DMS53 treated with DMSO at 0.1 percent for 48 hours (cell line): ENCODE results near the gene GANAB.
"Not testable (repeated sequence)": the region's sequence is repeated elsewhere in the genome, so short reads cannot be mapped to it uniquely, and the experiment has no call there.

ENCODE experiments used
- DNase-seq: peaks from one replicate; lab custom pipeline; 2025; ENCODE audit not compliant: unreplicated experiment; lab: John Stamatoyannopoulos, UW

The GANAB gene

DNA sequence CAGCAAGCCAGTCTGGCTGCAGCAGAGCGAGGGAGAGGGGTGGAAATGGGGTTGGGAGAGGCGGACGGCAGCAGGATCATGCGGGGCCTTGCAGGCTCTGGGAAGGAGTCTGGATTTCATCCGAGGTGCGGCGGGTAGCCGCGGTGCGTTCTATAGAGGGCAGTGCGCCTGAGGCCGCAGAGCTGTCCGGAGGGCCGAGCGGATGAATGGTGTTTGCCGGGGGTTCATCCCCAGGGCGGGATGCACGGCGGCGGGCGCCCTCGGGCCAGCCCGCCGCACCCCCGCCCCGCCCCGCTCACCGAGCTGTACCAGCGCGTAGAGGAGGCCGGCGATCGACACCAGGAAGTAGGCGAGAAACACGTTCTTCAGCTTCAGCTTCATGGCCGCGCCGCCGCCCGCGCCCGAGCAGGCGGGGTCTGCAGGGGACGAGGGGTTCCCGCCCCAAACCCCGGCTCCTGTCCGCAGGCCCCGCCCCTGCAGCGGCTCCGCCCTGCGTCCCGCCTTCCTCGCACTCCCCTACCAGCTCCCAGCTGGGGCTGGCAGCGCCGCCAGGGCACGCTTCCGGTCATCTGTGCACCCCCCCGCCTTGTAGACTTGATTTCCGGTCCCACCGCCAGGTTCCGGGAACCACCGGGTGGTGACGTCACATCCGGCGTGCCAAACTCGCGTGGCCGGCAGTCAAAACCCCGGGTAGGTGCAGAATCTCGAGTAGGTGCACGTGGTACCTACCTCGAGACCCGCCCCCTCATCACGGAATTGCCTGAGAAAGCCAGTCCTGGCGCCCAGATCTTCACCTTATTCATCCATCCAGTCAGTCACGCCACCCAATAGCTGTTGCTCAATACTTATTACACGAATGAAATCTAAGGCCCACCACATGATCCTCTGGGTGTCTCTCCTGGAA is 24.6 kb downstream of the GANAB start, which contains the start of gene B3GAT3:
B3GAT3 (minus strand) TSS at position 420 of the 904 bp plus-strand sequence; CDS start at position 381, 39 bp downstream.
- peak; percentile 98 for DNase-seq

- no peak for DNase-seq
Observed at GRCh38 chr11:62621027-62621566, 25.3 kb downstream of the GANAB start.

DNA sequence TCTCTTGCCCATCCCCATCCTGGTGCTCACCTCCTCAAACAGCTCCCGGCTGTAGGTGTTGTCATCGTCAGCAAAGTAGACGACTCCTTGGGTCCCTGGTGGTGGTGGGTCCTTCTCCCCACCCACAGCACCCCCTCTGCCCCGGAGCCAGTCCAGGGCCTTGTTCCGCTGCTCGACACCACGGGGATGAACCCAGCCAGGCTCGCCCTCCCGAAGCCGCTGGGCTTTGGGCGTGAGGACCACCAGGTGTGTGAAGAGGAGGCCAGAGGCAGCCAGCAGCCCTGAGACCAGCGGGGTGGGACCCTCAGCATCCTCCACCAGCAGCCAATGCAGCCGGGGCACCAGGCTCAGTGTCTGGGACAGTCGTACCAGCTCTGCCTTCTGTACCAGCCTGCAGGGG is 29.5 kb downstream of the GANAB start:
- not testable (repeated sequence) for DNase-seq

DNA sequence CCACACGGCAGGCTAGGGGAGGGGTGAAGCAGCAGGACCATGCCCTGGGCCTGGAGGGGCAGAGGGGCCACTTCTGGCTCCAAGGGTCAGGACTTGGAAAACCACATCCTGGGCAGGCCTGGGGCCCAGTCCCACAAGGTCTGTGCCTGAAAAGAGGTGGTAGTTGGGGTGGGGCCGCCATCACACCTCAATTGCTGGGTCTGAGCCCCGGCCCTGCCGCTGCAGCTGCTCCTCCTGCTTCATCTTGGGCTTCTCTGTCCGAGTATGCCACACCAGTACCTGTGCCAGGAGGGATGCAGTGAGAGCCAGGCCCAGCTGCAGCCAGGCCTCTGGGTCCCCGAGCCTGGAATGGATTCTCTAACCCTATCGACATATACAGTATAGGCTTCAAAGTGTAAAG is 30.9 kb downstream of the GANAB start:
- no peak for DNase-seq

- DNase-seq: peak; percentile 46
Observed at GRCh38 chr11:62614275-62614674, 32.1 kb downstream of the GANAB start.

DNA sequence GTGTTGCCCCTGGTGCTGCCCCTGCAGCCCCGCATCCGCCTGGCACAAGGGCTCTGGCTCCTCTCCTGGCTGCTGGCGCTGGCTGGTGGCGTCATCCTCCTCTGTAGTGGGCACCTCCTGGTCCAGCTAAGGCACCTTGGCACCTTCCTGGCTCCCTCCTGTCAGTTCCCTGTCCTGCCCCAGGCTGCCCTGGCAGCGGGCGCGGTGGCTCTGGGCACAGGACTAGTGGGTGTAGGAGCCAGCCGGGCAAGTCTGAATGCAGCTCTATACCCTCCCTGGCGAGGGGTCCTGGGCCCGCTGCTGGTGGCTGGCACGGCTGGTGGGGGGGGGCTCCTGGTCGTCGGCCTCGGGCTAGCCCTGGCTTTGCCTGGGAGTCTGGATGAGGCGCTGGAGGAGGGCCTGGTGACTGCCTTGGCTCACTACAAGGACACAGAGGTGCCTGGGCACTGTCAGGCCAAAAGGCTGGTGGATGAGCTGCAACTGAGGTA is 33.1 kb downstream of the GANAB start:
- DNase-seq: no peak

GRCh38 chr11:62612366-62613290 is 33.8 kb downstream of the GANAB start, which contains the start of the genes EML3 and ROM1:
TSS of gene EML3 (minus strand) at chr11:62612775. CDS start at chr11:62612457, 318 bp downstream.
TSS of gene ROM1 (plus strand) at chr11:62613257. CDS start at chr11:62613282, 25 bp downstream.
- DNase-seq: peak; percentile 51

GRCh38 chr11:62611705-62612365 is 34.6 kb downstream of the GANAB start:
- peak; percentile 10 for DNase-seq

DNA sequence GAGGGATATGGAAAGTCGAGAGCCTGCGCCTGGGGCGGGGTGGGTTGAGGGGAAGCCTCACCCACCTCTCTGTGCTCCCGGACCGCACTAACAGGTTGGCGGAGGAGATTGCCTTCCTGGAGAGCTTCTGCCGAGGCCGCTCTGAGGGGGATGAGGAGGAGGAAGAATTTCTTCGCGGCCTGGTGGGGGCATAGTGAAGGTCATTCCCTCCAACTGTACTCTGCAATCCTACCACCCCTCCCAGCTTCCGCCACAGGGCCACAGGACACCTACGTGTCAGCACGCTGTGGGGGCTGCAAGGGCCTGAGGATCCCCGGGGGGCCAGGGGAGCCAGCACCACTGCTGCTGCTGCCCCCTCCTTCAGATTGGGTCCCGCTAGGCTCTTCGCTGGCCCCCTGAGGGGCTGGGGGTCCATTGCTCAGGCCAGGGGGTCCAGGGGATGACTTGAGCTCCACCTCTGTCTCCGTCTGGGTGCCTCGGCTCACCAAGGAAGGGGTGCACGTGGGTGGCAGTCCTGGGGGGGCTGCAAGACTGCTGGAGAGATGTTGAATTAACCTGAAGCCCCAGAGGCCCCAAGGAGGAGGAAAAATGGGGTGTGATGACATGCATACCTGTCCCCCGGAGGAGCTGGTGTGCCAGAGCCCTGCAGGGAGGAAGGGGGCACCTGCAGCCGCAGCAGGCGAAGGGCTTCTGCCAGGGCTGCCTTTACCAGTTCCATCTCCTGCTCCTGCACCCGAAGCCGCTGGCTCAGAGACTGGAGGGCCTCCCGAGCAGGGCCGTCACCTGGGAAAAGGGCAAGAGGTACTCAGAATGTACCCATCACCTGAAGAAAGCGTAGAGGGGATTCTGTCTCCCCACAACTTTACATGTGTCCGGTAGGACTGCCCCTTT is 35.4 kb downstream of the GANAB start:
- no peak for DNase-seq

DNA sequence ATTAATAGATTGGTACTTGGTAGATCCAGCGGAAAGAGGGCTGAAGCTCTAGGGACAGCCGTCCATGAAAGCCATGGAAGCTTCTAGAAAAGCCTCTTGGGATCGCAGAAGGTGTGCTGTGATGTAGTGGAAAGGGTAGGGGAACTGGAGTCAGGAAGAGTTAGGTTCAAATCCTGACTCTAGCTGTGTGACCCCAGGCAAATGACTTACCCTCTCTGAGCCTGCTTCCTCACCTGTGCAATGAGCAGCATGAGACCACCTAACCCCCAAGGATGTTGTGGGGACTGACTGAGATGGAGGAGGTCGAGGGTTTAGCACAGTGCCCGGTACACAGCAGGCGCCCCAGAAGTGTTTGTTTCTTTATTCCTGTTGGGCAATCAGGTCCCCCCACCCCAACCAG is 36.0 kb downstream of the GANAB start:
- DNase-seq: no peak

GRCh38 chr11:62608776-62609175 is 37.6 kb downstream of the GANAB start:
- DNase-seq: no peak

DNA sequence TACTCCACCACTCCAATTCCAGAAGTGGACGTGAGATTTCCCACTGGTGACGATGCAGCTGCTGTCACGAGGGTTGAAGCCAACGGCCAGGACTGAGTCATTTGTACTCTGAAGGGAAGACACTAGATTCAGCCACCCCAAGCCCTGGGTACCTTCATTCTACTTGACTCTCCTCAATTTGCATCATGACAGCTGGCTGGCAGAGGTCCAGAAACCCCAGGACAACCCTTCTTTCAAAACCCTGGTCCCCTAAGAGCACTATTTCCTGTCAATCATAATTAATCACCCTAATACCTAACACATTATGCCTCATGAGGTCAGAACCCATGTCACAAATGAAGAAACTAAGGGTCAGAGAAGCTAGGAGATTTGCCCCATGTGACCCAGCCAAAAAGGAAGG is 38.7 kb downstream of the GANAB start:
- no peak for DNase-seq

DNA sequence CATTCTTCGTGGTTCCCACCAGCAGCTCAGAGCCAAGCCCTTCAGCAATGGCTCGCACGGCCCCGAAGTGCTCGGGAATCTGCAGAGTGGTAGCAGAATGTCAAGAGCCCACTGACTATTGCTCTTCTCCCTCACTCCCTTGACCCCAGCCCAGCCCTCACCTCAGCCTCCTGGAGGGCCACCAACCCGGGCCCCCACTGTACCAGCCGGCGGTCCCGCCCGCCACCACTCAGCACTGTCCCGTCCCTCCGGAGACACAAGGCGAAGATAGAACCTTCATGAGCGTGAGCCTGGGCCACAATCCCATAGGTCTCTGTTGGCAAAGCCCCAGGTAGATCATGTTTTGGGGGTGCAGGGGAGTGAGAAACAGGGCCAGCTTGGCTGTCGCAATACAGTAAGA is 40.5 kb downstream of the GANAB start:
- DNase-seq: no peak

DNA sequence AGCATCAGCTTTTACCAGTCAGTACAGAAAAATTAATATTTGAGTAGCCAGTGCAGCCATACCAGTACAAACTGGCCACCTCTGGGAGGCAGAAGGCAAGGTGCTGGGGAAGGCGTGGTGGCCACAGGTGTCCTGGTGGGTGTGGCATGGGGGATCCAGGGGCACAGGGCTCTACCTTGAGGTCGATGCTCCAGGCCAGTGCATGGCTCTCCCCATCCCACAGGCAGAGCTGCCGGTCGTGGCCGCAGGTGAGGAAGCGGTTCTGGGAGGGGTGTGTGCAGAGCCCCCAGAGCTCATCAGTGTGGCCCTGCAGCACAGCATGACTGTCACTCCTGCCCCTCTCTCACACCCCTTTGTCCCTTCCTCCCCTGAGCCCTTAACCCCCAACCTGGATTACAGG is 40.9 kb downstream of the GANAB start:
- no peak for DNase-seq

DNA sequence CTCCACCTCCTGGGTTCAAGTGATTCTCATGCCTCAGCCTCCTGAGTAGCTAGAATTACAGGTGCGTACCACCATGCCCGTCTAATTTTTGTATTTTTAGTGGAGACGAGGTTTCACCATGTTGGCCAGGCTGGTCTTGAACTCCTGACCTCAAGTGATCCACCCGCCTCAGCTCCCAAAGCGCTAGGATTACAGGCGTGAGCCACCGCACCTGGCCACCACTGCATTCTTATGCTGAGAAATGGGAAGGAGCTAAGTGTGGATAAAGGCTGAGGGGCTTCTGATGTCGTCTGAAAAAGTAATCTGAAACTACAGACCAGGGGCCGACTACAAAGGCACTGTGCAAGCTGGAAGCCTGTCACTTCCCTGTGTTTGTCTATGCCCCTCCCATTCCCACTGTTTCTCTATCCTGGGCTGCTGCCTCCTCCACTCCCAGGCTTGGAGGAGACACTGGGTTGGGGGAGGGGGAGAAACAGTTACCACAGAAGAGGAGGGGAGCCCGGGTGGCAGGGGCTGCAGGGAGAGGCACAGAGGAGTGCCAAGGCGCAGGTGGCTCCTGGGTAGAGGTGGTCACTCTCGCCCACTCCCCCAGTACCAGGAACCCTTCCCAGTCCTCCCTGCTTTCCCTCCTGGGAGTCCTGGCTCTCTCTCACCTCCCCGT is 41.8 kb downstream of the GANAB start:
- DNase-seq: no peak

- no peak for DNase-seq
Observed at GRCh38 chr11:62603776-62604299, 42.6 kb downstream of the GANAB start.

DNA sequence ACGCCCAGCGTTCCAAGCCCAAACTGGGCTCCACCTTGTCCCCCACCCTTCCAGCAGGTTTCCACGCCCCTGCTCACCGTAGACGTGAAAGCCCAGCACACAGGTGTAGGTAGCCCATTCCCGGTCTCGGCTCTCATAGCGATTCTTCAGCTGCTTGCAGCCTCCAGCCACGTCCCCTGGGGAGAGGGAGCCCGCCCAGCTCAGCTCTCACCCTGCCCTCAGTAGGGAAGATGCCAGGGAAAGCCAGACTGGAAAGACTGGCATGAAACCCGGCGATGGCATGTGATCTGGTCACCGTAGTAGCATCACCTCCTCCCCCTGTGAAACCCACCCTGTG is 43.4 kb downstream of the GANAB start:
- DNase-seq: no peak

DNA sequence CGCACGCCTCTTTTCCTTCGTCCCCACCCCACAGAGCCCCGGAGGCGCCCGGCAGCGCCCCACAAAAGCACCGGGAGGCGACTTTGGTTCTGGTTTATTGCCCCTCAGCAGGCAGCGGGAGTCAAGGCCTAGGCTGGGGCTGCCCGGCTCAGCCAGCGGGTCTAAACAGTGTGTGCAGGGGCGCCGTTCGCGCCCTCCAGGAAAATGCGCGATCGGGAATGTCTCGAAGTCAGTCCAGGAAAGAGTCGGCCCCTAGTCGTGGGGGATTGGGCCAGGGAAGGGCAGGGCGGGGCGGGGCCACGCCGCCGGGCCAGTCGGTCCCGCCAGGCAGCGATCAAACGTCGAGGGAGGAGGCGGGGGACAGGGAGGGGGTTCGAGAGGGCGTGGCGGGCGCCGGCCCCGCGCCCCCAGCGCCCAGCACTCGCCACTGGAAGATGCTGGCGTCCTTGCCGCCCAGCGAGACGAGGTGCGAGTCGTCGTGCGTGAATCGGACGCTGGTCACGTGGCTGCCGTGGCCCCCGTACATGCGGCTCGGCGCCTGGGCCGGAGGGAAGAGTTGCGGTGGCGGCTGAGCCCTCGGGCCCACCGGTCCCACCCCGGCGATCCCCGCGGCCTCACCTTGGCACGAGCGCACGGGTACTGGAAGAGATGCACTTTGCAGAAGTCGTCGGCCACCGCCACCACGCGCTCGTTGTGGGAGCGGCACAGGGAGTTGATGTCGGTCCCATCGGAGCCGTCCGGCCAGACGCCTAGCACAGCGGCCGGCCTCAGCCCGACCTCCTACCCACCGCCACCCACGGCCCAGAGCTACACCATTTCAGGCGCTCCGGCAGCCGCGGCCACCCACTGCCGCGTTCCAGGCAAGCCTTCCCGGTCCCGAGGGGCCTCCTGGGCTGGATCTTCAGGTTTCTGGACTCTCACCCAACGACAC is 44.0 kb downstream of the GANAB start:
- DNase-seq: peak; percentile 51
